ENCODE results near the gene FAM216A.
"Not testable (repeated sequence)": the region's sequence is repeated elsewhere in the genome, so short reads cannot be mapped to it uniquely, and the experiment has no call there.

Gene FAM216A, protein sequence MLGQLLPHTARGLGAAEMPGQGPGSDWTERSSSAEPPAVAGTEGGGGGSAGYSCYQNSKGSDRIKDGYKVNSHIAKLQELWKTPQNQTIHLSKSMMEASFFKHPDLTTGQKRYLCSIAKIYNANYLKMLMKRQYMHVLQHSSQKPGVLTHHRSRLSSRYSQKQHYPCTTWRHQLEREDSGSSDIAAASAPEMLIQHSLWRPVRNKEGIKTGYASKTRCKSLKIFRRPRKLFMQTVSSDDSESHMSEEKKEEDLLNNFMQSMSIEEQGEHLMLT

DNA sequence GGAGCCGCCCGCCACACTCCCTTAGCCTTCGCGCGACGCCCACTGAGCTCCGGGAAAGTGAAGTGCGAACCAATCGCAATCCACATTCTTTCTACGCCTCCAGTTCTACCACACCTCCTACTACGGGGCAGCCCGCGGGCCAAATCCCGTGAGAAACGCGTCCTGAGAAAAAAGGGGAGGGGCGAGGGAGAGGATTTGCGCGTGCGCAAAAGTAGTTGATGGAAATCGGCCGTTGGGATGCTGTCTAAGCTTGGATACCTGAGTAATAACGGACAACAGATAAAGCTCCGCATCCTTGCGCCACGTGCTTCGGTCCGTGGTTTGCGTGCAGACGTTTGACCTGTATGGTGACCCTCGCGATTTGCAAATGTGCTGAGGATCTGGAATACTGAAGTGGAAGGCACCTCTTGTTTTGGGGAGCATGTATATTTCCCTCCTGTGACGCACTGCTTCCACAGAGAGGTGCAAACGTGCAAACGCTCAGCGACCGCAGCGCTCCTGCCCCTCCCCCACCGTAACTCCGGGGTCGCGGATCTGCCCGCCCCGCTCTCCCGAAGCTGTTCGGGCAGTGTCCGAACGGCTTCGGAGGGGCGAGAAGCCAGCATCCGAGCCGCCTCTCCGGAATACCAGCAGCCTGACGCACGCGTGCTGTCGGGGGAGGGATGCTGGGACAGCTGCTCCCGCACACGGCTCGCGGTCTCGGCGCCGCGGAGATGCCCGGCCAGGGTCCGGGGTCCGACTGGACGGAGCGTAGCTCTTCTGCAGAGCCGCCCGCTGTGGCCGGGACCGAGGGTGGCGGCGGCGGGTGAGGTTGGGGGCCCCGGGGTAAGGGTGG, at the start of gene FAM216A, which contains the start of gene GPN3:
Gene FAM216A (plus strand): TSS at position 632 of the 835 bp plus-strand sequence. CDS start 31 bp downstream, at position 663.
Gene GPN3 (minus strand): TSS at position 44 of the 835 bp plus-strand sequence. CDS start 54 bp downstream, outside the sequence.
- DNase-seq = peak; percentile 98 to 99

DNA sequence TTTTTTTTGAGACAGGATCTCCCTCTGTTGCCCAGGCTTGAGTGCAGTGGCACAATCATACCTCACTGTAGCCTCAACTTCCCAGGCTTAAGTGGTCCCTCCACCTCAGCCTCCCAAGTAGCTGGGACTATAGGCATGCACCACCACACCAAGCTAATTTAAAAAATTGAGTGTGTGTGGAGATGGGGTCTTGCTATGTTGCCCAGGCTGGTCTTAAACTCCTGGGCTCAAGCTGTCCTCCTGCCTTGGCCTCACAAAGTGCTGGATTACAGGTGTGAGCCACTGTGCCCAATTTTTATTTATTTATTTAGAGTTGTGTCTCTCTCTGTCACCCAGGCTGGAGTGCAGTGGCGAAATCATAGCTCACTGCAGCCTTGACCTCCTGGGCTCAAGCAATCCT, 48.0 kb upstream of the FAM216A start:
- not testable (repeated sequence) for DNase-seq

DNA sequence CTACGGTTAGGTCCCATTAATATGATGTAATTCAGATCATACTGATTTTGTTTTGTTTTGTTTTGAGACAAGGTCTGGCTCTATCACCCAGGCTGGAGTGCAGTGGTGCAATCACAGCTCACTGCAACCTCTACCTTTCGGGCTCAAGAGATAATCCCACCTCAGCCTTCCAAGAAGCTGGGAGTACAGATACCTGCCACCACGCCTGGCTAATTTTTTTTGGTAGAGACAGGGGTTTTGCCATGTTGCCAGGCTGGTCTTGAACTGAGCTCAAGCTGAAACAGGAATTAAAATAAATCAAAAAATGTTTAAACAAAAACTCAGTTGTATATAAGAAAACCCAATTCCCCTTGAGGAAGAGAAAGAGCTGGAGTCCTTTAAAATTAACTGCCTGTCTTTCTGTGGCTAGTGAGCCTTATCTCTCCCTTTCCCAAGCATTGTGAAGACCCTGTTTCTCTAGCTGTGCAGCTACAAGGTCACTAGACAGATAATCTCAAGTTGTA, 47.4 kb upstream of the FAM216A start:
- no peak for DNase-seq

DNA sequence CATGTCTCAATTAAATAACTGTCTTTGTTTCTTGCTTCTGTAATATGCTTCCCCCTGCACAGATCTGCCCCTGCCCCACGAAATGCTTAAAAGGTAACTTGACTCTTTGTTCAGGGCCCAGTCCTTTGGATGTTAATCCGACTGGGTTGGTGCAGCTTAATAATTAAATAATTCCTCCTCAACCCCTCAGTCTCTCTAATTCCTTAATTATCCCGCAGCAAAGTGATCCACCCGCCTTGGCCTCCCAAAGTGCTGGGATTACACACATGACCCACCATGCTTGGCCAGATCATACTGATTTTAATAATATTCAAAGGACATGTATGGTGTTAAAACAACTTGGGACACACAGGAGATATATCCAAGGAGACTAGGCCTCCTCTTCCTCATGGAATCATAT, 46.9 kb upstream of the FAM216A start:
- no peak for DNase-seq

DNA sequence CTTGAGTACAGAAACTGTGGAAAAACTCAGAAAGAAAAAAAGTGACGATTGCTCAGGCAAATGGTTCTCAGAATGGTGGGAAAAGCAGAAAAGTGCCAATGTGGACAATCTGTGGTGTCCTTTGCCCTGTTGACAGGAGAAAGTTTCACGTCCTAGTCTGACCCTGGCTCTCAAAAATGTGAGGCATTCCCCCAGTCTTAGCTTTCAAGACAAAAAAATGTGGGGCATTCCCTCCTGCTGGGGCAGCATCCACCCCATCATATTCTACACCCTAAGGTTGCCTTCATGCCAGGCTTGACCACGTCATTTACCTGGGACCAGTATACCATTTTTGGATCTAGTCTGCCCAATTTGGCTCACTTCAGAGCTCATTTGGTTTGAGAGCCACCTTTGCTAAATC, 44.4 kb upstream of the FAM216A start:
- no peak for DNase-seq

DNA sequence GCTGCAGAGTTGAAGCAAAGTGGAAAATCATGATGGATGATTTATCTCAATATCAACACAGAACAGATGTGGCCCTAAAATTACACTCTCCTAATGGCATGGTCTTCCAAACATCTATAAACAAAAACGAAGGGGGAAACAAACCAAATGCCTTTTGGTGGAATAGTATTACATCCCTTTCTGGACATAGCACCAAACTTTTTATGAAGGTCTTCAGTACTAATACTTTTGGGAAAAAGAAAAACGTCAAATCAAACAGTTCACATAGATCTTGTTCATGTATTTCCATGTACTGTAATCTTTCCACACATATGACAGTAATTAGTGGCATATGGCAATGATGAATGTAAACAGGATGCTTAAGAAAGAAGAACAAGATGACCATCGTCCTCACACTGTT, 42.2 kb upstream of the FAM216A start:
- no peak for DNase-seq

DNA sequence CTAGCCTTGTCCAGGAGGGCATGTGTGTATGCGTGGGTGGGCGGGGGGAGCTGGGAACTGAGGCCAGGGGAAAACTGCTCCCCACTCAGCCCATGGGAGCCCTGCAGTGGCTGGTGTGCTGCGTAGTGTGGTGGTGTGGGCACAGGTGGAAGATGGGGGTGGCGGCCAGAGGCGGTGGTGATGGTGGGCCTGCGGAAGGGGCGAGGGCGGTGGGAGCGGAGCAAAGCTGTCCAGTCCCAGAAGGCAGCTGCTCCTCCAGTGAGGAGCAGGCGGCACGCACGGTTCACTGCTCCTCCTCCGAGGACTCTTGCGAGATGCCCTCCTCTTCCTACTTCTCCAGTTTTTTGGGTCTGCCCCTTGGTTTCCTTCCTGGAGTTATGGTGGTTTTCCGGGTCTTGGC, 39.0 kb upstream of the FAM216A start:
- not testable (repeated sequence) for DNase-seq

DNA sequence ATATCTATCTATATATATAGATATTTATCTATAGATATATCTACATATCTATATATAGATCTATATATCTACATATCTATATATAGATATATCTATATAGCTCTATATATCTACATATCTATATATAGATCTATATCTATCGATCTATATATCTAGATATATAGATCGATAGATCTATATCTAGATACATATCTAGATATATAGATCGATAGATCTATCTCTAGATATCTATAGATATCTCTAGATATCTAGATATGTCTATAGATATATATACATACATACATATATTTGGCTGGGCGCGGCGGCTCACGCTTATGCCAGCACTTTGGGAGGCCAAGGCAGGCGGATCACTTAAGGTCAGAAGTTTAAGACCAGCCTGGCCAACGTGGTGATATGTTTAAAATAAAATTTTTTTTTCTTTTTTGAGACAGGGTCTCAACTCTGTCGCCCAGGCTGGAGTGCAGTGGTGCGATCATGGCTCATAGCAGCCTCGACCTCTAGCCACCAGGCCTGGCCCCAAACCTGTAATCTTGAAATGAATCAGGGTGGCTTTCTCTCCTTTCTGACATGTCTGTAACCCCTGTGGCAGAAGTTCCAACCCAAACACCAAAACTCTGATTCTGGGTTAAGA, 36.6 kb upstream of the FAM216A start:
- no peak for DNase-seq

DNA sequence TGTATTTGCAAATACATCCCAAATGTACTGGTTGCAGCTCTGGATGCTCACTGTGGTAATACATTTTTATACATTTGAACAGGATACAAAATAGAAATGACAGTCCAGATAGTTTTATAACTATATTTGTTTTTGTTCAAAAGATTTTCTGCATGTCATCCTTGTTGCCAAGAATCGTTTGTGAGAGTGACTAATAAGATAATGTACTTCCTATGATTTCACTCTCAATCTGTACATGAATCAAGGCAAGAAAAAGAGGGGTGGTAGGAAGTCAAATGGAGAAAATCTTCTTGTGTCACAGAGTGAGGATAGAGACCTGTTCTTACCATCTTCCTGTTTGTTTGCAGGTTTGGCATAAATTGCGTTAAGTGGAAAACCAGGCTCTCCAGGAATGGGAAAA, 32.4 kb upstream of the FAM216A start:
- DNase-seq = no peak

DNA sequence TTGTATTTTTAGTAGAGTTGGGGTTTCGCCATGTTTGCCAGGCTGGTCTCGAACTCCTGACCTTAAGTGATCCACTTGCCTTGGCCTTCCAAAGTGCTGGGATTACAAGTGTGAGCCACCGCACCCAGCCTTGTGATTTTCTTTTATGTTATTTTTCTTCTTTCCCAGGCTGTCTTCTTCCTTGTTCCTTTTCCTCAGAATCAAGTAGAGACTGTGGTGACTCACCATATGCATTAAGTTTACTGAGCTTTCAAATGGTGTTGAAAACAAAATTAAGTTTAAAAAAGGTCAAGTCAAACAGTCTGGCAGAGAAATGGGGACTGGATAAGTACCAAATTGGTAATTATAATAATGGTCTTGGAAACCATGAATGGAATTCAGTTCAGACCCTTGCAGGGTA, 24.2 kb upstream of the FAM216A start:
- DNase-seq = no peak

DNA sequence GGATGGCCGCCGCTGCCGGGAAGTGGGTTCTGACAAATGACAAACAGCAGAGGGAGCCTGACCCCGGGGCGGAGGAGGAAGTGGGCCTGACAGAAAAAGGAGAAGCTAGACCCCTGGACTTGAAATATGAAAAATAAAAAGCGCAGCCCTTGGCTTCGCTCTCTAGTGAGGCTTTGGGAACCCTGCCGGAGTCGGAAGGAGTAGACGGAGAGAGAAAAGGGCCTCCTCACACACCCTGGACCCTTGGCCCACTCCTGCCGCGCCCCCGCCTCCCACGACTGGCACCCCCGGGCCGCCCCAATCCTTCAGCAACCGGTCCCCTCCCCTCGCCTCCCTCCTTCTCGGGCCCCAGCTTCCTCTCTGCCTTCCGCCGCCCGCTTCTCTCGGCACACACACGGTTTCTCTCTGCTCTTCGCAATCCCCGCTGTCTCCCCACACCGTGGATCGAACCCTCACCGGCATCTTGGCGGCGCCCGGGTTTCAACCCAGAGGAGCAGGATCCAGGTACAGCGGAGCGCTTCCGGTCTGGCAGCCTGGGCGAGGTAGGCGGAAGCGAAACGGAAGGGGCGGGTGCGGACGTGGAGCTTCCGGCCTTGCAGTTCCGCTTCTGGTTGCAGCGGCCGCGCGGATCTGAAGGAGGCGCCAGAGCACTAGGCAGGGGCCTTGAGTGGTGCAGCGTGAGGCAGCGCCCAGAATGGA, 18.7 kb upstream of the FAM216A start, which contains the start of gene ARPC3:
Gene ARPC3 (minus strand): TSS at position 539 of the 699 bp plus-strand sequence. CDS start 77 bp downstream, at position 462.
- peak; percentile 96 for DNase-seq

DNA sequence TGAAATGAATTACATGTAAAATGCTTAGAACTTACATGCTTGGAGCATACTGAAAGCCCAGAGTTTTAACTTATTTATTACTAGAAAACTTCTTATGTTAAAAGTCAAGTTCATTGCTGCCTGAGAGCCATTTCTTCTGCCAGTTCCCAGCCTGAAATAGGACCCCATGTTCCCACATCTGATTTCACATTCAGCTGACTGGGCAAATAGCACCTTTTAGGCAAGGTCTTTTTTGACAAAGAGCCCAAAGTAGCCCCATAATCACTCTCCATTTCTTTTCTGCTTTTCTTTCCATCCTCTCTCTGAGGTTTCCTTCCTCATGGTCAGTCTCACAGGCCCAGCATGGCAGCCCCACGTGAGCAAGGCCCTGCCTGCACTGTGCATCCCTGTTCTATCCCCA, 17.4 kb upstream of the FAM216A start:
- no peak for DNase-seq

DNA sequence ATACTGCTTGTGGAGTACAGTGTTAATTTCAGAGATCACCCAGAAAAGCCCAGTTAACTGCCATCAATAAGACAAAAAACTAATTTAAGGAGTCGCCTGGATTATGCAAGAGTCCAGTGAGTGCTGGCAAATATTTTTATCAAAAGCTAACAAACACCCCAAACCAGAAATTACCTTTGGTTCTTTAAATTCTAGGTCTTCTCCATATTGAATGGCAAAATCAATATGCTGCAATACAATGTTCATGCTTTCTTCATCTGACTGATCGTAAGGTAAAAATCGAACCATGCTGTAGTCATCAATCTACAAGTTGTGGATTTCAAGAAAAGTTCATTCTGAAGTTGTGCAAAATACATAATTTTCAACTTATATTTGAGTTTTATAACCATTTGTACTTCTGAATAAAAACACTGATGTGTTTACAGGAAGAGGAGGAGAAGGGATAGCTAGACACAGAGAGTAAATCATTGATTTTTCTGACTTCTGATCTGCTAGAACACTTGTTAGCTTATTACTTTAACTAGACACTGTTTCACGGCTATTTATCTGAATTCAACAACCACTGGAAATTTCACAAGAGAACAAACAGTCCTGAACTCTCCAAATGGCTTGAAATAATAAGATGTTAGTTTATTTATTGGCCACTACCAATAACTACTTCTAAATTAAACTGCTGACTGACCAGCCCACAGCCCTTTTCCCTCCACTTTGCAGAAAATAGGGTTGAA, 14.9 kb upstream of the FAM216A start:
- DNase-seq = no peak

DNA sequence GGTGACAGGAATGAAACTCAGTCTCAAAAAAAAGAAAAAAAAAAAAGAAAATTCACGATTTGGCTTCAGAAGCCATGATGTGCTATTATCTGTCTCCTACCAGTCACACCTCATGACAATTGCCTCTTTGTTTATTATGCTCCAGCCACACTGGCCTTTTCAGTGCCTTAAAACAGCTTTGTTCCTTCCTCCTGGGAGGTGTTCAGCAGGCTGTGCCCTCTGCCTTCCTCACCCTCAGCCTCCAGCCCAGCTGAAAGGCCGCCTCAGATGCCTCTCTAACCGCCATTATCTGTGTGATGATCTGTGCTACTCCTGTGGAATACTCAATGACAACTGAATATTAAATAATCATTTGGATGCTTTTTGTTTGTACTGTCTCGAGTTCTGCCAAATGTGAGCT, 9.9 kb upstream of the FAM216A start:
- DNase-seq = no peak

DNA sequence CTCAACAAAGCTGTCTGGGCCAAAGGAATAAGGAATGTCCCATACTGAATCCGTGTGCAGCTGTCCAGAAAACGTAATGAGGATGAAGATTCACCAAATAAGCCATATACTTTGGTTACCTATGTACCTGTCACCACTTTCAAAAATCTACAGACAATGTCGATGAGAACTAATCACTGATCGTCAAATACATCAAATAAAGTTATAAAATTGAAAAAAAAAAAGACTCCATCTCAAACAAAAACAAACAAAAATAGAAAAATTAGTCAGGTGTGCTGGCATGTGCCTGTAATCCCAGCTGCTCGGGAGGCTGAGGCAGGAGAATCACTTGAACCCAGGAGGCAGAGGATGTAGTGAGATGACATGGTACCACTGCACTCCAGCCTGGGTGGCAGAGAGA, 7.5 kb upstream of the FAM216A start:
- DNase-seq = not testable (repeated sequence)

DNA sequence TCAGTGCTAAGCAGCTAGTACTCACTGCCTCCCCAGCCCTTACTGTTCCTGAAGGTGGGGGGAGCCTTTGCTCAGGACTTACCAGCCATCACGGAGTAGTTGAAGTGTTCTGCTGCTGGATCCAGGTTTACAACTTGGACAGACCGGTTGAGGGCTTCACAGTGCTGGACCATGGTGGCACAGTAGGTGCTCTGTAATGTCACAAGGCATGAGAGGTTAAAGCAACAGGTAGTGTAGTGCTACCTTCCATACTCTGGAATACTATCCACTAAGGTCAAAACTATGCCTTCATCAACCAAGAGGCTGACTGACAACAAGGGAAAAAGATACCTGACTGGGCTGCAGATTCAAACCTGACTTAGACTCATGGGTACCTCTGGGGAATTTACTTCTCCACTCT, 3.6 kb upstream of the FAM216A start:
- DNase-seq = no peak

DNA sequence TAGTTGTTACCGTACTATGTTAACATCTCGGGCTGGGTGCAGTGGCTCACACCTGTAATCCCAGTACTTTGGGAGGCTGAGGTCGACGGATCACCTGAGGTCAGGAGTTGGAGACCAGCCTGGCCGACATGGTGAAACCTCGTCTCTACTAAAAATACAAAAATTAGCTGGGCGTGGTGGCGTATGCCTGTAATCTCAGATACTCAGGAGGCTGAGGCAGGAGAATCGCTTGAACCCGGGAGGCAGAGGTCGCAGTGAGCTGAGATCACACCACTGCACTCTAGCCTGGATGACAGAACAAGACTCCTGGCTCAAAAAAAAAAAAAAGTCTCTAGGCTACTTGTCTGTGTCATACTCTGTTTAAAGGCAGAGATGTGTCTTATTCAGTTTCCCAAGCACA, 2.9 kb upstream of the FAM216A start:
- DNase-seq = not testable (repeated sequence)

DNA sequence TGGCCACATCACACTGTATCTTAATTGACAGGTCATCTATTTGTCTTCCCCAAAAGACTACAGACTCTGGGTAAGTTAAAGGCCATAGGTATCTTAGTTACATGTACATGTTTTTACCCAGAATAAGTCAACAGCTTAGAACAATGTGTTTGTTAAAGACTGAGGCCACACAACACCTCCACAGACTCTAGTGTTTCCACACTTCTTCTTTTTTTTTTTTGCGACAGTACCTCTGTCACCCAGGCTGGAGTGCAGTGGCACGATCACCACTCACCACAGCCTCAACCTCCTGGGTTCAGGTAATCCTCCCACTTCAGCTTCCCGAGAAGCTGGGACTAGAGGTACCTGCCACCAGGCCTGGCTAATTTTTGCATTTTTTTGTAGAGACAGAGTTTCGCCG, 1.9 kb upstream of the FAM216A start:
- DNase-seq = no peak

DNA sequence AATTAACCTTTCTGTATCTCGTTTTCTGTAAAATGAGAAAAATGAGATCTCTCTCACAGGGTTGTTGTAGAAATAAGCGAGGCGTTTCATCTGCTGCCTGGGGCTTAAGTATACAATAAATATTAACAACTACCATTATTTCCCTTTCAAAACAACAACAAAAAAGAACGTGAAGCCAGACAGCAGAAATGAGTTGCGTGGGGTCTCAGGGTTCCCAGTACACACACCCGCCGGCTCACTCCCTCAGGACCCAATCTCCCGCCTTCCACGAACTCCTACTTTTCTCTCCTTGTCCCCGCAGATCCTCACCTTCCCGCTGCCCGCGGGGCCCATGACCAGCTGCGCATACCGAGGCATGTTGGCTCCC, 815 bp upstream of the FAM216A start:
- no peak for DNase-seq

DNA sequence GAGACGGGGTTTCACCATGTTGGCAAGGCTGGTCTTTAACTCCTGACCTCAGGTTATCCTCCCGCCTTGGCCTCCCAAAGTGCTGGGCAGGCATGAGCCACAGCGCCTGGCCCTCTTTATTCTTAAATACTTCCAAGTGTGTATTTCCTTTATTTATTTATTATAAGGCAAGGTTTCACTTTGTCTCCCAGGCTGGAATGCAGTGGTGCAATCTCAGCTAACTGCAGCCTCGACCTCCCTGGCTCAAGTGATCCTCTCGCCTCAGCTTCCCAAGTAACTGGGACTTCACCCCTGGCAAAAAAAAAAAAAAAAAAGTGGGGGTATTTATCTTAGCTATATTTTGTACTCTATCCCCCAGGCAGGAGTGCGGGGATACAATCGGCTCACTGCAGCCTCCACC, 6.8 kb downstream of the FAM216A start:
- no peak for DNase-seq

DNA sequence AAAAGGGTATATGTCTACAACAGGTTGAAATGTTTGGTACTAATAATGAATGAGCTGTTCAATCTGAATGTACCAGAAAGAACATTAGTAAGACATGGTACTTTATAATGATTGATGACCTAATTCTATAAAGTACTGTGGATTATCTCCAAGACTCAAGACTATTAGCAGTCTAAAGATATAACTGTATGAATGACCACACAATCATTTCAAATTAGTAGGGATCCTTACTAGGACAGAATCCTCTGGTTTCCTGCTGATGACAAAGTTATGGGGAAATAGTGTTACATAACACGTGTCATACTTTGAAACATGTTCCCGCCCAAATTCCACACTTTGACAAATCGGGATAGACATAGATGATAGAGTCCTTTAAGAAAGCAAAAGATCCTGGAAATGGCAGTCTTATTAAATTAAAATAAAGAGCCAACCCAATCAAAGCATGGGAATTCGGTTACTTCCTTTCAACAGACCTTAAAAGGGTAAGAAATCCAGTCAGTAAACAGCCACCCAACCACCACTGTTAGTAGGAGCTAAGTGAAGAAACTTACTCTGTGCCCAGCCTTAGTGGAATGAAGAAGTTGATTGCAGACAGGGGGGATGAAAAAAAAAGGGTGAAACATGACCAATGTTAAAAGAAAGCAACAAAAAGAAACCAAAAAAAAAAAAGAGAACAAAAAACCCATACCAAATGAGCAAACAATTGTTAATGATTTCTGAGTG, 30.5 kb downstream of the FAM216A start:
- DNase-seq = no peak

DNA sequence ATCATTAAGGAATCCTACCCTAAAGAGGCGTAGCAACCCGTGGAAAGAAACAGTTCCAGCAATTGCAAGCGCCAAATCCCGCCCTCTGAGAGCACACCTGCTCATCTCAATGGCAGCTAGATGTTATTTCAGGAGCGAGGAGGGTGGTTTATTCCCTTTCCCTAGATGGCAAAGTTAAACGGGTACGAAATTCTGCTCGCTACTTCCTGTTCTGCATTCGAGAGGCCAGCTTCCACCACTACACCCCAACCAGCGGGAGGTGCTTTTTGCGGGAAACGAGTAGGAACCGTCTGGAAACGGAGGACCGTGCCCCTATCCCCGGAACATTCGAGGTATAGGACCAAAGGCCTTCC, 32.7 kb downstream of the FAM216A start:
- DNase-seq = peak; percentile 51 to 82
